Transverse colon (tissue), 4 donors: ENCODE data around the gene MGAT5B.

Experiments used
- EP300 ChIP-seq: sonication (generic); formaldehyde crosslinking; IDR thresholded peaks from one replicate; pipeline ENCODE4 v1.6.1; 2017; ENCODE audit warnings: antibody characterized with exemption, low read depth
- POLR2AphosphoS5 ChIP-seq, 3 donors: sonication (generic); formaldehyde crosslinking; IDR thresholded peaks; one replicate each; pipeline ENCODE4 v1.6.1; 2016; ENCODE audit warnings: antibody characterized with exemption in 3 of 3
- TF ChIP-seq, protein P1 (sequence below), 5 experiments: fragments of 200-600 bp in 3 of 5; fragments of 450-650 bp in 2 of 5; sonication (generic) in 3 of 5; IDR thresholded peaks; 1 replicate in 2 of 5; 2 replicates in 3 of 5; pipeline ENCODE4 v1.5.1; 2016 to 2017; ENCODE audit warnings: antibody characterized with exemption in 5 of 5, inconsistent platforms in 3 of 5, mild to moderate bottlenecking in 2 of 5, moderate library complexity in 1 of 5

DNA sequence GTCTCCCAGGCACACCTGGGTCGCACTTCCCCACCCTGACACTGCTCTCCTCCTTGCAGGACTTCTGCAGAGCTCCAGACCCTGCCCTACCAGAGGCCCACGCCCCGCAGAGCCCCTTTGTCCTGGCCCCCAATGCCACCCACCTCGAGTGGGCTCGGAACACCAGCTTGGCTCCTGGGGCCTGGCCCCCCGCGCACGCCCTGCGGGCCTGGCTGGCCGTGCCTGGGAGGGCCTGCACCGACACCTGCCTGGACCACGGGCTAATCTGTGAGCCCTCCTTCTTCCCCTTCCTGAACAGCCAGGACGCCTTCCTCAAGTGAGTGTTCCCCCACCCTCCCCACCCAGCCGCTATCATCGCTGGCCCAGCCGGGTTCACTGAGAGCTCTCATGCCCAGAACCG lies 79.6 kb downstream of the MGAT5B start:
- TF ChIP-seq, protein P1, sequence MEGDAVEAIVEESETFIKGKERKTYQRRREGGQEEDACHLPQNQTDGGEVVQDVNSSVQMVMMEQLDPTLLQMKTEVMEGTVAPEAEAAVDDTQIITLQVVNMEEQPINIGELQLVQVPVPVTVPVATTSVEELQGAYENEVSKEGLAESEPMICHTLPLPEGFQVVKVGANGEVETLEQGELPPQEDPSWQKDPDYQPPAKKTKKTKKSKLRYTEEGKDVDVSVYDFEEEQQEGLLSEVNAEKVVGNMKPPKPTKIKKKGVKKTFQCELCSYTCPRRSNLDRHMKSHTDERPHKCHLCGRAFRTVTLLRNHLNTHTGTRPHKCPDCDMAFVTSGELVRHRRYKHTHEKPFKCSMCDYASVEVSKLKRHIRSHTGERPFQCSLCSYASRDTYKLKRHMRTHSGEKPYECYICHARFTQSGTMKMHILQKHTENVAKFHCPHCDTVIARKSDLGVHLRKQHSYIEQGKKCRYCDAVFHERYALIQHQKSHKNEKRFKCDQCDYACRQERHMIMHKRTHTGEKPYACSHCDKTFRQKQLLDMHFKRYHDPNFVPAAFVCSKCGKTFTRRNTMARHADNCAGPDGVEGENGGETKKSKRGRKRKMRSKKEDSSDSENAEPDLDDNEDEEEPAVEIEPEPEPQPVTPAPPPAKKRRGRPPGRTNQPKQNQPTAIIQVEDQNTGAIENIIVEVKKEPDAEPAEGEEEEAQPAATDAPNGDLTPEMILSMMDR (IDR thresholded peaks at IDR 0.05) = no peak
- TF ChIP-seq POLR2AphosphoS5 (IDR thresholded peaks at IDR 0.05) = no peak
- TF ChIP-seq EP300 = no peak
